ENCODE measurements around the gene FAM8A1. TPM values are rescaled to one million over a fixed set of nuclear protein-coding genes. Genes with fewer than 3 reads are reported as not detected.

The FAM8A1 gene
- total and polyA plus RNA-seq, 9 of the 15 experiments (the other 6 are each of a cell fraction or from before 2014, with no cell fraction given), result 4.9 to 23.6 (median 14.2) TPM

DNA sequence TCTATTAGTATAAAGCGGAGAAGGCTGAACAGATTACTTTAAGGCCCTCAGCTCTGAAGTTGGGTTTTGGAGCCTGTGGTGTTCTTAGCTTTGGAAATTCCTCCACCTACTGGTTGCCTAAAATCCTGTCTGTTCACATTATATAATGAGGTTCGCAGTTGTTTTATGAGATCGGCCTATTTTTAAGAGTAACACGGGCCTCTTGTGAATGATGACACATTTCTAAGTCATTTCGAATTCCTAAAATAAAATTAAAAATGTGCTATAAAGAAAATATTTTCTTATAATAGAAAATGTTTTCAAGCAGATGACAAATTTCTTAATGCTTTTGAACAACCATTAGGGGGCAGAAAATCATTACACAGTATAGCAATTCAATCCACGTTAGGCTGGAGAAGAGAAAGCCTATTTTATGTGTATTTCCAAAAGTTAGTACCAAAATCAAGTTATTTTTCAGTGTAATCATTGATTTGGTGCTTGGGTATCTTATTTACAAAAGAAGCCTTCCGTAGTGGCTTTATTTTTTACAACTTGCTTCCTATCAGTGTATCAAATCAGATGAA, 15.8 kb upstream of the FAM8A1 start (continued):
- no peak for TF ChIP-seq ZNF699 (CRISPR knock-in tag; IDR thresholded peaks at IDR 0.05; ENCODE audit: insufficient replicate concordance)
- TF ChIP-seq, protein P1, sequence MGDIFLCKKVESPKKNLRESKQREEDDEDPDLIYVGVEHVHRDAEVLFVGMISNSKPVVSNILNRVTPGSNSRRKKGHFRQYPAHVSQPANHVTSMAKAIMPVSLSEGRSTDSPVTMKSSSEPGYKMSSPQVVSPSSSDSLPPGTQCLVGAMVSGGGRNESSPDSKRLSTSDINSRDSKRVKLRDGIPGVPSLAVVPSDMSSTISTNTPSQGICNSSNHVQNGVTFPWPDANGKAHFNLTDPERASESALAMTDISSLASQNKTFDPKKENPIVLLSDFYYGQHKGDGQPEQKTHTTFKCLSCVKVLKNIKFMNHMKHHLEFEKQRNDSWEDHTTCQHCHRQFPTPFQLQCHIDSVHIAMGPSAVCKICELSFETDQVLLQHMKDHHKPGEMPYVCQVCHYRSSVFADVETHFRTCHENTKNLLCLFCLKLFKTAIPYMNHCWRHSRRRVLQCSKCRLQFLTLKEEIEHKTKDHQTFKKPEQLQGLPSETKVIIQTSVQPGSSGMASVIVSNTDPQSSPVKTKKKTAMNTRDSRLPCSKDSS (IDR thresholded peaks at IDR 0.05; ENCODE audit: low read depth, partially characterized antibody), result no peak
- TF ChIP-seq, protein P2, sequence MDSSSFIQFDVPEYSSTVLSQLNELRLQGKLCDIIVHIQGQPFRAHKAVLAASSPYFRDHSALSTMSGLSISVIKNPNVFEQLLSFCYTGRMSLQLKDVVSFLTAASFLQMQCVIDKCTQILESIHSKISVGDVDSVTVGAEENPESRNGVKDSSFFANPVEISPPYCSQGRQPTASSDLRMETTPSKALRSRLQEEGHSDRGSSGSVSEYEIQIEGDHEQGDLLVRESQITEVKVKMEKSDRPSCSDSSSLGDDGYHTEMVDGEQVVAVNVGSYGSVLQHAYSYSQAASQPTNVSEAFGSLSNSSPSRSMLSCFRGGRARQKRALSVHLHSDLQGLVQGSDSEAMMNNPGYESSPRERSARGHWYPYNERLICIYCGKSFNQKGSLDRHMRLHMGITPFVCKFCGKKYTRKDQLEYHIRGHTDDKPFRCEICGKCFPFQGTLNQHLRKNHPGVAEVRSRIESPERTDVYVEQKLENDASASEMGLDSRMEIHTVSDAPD (CRISPR knock-in tag; IDR thresholded peaks at IDR 0.05), result no peak
- TF ChIP-seq, protein P3, sequence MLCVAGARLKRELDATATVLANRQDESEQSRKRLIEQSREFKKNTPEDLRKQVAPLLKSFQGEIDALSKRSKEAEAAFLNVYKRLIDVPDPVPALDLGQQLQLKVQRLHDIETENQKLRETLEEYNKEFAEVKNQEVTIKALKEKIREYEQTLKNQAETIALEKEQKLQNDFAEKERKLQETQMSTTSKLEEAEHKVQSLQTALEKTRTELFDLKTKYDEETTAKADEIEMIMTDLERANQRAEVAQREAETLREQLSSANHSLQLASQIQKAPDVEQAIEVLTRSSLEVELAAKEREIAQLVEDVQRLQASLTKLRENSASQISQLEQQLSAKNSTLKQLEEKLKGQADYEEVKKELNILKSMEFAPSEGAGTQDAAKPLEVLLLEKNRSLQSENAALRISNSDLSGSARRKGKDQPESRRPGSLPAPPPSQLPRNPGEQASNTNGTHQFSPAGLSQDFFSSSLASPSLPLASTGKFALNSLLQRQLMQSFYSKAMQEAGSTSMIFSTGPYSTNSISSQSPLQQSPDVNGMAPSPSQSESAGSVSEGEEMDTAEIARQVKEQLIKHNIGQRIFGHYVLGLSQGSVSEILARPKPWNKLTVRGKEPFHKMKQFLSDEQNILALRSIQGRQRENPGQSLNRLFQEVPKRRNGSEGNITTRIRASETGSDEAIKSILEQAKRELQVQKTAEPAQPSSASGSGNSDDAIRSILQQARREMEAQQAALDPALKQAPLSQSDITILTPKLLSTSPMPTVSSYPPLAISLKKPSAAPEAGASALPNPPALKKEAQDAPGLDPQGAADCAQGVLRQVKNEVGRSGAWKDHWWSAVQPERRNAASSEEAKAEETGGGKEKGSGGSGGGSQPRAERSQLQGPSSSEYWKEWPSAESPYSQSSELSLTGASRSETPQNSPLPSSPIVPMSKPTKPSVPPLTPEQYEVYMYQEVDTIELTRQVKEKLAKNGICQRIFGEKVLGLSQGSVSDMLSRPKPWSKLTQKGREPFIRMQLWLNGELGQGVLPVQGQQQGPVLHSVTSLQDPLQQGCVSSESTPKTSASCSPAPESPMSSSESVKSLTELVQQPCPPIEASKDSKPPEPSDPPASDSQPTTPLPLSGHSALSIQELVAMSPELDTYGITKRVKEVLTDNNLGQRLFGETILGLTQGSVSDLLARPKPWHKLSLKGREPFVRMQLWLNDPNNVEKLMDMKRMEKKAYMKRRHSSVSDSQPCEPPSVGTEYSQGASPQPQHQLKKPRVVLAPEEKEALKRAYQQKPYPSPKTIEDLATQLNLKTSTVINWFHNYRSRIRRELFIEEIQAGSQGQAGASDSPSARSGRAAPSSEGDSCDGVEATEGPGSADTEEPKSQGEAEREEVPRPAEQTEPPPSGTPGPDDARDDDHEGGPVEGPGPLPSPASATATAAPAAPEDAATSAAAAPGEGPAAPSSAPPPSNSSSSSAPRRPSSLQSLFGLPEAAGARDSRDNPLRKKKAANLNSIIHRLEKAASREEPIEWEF (CRISPR knock-in tag; IDR thresholded peaks at IDR 0.05), result no peak
- no peak for TF ChIP-seq HEY1 (CRISPR knock-in tag; IDR thresholded peaks at IDR 0.05; ENCODE audit: borderline replicate concordance)
- TF ChIP-seq DIDO1 (tag; IDR thresholded peaks at IDR 0.05; ENCODE audit: low read depth), result no peak
- TF ChIP-seq MBD2 (IDR thresholded peaks at IDR 0.05; ENCODE audit: borderline replicate concordance, low read depth), result no peak
- no peak for TF ChIP-seq XRCC4 (IDR thresholded peaks at IDR 0.05; ENCODE audit: extremely low read depth, insufficient read depth, insufficient read length)
- 0 out of 2 replicates have a peak, but pooled peaks have one; percentile 65 for TF ChIP-seq ZC3H11A (IDR thresholded peaks at IDR 0.05; ENCODE audit: low read depth, low read length)
- TF ChIP-seq SIRT6 (IDR thresholded peaks at IDR 0.05; ENCODE audit: low read depth, low read length), result no peak
- TF ChIP-seq POLR2AphosphoS5 (IDR thresholded peaks at IDR 0.05; ENCODE audit: control insufficient read depth, insufficient read depth, low read depth, low read length), result no peak
- no peak; the same call in 1 of the 2 replicates for TF ChIP-seq HCFC1 (IDR thresholded peaks at IDR 0.05; ENCODE audit: low read depth, low read length)
- TF ChIP-seq ZNF316 (IDR thresholded peaks at IDR 0.05), result no peak
- 0 out of 2 replicates have a peak, but pooled peaks have one; percentile 40 for TF ChIP-seq SMARCC2 (IDR thresholded peaks at IDR 0.05; ENCODE audit: low read depth)
- no peak for TF ChIP-seq NFE2 (IDR thresholded peaks at IDR 0.05; ENCODE audit: low read depth)
- no peak for TF ChIP-seq PHTF2 (CRISPR knock-in tag; IDR thresholded peaks at IDR 0.05)
- TF ChIP-seq SAFB2 (IDR thresholded peaks at IDR 0.05; ENCODE audit: borderline replicate concordance, low read depth, low read length, severe bottlenecking), result no peak
- no peak for TF ChIP-seq FOXA3 (CRISPR knock-in tag; conservative IDR thresholded peaks at IDR 0.05 in 1 of 2, IDR thresholded peaks at IDR 0.05 in 1 of 2)
- no peak for TF ChIP-seq ZNF785 (CRISPR knock-in tag; IDR thresholded peaks at IDR 0.05)
- no peak for TF ChIP-seq BCL6 (CRISPR knock-in tag; IDR thresholded peaks at IDR 0.05)
- no peak for TF ChIP-seq MCM5 (IDR thresholded peaks at IDR 0.05; ENCODE audit: low read depth)
- no peak for TF ChIP-seq ATF1 (CRISPR knock-in tag; IDR thresholded peaks at IDR 0.05)
- TF ChIP-seq ATF1 (tag; IDR thresholded peaks at IDR 0.05), result peak; percentile 38; the same call in 1 of the 2 replicates

Data from K562 (cell line).